KMS-11 (cell line): ENCODE data around the gene MUS81.

Source experiments
- H2AFZ ChIP-seq: fragments of 200-600 bp; sonication (generic); 2 replicates; pipeline ENCODE4 v1.6.1; 2016; ENCODE audit warnings: antibody characterized with exemption, mixed run types, low read depth
- H3K27ac ChIP-seq: fragments of 200-600 bp; sonication (generic); 2 replicates; pipeline ENCODE4 v1.6.1; 2016; ENCODE audit warnings: mild to moderate bottlenecking, mixed run types
- H3K27me3 ChIP-seq: fragments of 200-600 bp; sonication (generic); 2 replicates; pipeline ENCODE4 v1.6.1; 2017; ENCODE audit warnings: mild to moderate bottlenecking, low read depth, mixed run types, moderate library complexity; ENCODE audit not compliant: insufficient read depth
- H3K36me3 ChIP-seq: fragments of 200-600 bp; sonication (generic); 2 replicates; pipeline ENCODE4 v1.6.1; 2017; ENCODE audit warnings: mild to moderate bottlenecking, mixed run types; ENCODE audit not compliant: insufficient read depth
- H3K4me1 ChIP-seq: fragments of 200-600 bp; sonication (generic); 2 replicates; pipeline ENCODE4 v1.6.1; 2016; ENCODE audit warnings: mild to moderate bottlenecking, low read depth, mixed run types; ENCODE audit not compliant: poor library complexity, severe bottlenecking
- H3K4me2 ChIP-seq: fragments of 200-600 bp; sonication (generic); 2 replicates; pipeline ENCODE4 v1.7.0; 2016; ENCODE audit warnings: mild to moderate bottlenecking, mixed run types
- H3K4me3 ChIP-seq: fragments of 200-600 bp; sonication (generic); IDR thresholded peaks from 2 replicates; pipeline ENCODE4 v1.6.1; 2017; ENCODE audit warnings: low read depth, low read length, mixed read lengths; ENCODE audit not compliant: insufficient read depth
- H3K79me2 ChIP-seq: fragments of 200-600 bp; sonication (generic); 2 replicates; pipeline ENCODE4 v1.6.1; 2016; ENCODE audit warnings: low read depth, mixed run types; ENCODE audit not compliant: insufficient read depth
- H3K9ac ChIP-seq: fragments of 200-600 bp; sonication (generic); 2 replicates; pipeline ENCODE4 v1.6.1; 2016; ENCODE audit warnings: mild to moderate bottlenecking, mixed run types
- H4K20me1 ChIP-seq: fragments of 200-600 bp; sonication (generic); 2 replicates; pipeline ENCODE4 v1.6.1; 2016; ENCODE audit warnings: mild to moderate bottlenecking, mixed run types; ENCODE audit not compliant: insufficient read depth
- TF ChIP-seq, protein P1 (sequence below): fragments of 200-600 bp; sonication (generic); conservative IDR thresholded peaks from 2 replicates; pipeline ENCODE4 v1.6.1; 2017; ENCODE audit warnings: low read depth, mild to moderate bottlenecking, antibody characterized with exemption, low read length, moderate library complexity, mixed read lengths

MUS81 gene

DNA sequence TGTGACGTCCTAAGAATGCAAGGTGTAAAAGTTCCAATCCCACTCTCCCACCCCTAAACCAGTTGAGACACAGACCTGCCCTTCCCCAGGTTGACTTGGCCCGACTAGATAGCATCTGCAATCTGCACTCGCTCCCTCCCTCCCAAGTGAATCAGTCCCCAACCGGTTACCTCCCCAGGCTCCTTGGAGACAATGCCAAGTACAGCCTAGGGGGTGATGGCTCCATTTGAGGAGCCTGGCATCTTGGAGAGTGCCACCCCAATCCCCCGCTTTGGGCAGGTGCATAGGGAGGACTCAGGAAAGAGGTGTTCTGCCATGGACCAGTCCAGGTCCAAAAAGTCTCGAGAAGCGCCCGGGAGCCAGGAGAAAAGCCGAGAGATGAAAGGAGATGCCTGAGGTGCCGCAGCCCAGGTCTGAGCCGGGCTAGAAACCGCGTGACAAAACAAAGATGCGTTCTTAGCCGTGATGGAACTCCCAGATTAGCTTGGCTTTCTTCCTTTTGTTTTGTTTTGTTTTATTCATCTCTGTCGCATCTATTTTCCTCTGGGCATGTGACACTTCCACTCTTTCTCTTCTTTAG, 45.2 kb upstream of the MUS81 start:
- TF ChIP-seq, protein P1, sequence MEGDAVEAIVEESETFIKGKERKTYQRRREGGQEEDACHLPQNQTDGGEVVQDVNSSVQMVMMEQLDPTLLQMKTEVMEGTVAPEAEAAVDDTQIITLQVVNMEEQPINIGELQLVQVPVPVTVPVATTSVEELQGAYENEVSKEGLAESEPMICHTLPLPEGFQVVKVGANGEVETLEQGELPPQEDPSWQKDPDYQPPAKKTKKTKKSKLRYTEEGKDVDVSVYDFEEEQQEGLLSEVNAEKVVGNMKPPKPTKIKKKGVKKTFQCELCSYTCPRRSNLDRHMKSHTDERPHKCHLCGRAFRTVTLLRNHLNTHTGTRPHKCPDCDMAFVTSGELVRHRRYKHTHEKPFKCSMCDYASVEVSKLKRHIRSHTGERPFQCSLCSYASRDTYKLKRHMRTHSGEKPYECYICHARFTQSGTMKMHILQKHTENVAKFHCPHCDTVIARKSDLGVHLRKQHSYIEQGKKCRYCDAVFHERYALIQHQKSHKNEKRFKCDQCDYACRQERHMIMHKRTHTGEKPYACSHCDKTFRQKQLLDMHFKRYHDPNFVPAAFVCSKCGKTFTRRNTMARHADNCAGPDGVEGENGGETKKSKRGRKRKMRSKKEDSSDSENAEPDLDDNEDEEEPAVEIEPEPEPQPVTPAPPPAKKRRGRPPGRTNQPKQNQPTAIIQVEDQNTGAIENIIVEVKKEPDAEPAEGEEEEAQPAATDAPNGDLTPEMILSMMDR, result no peak
- Histone ChIP-seq H4K20me1 (no peaks in the 10 kb centered on the region), H3K27me3 (no peaks in the 10 kb centered on the region), H3K9ac (no peak overlapping the region), H3K4me2 (no peak overlapping the region), H3K79me2 (no peaks in the 10 kb centered on the region), H3K36me3 (no peaks in the 10 kb centered on the region), H3K4me3 (no peak overlapping the region), H3K27ac (no peak overlapping the region), H3K4me1 (peaks cover 17% of the 10 kb centered on the region), H2AFZ (no peak overlapping the region)

DNA sequence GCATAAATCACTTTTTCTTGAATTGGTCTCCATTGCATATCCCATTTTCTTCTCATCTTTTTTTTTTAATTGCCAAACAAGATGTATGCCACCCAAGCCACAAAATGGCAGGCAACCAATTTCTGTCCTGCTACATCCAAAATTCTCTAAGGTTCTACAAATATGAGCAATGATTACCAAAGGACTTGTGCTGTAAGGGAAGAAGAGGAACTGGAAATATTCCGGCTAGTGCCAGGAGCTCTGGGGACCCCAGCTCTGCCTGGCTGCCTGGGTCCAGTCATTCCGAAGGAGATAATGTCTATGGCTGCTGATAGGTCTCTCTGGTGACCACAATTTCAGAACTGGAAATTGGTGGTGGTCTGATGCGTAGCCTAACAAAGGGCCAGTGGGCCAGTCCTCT, 43.5 kb upstream of the MUS81 start:
- Histone ChIP-seq H3K9ac (no peak overlapping the region), H3K79me2 (no peaks in the 10 kb centered on the region), H3K4me3 (no peak overlapping the region), H3K4me2 (no peak overlapping the region), H3K4me1 (peaks cover 17% of the 10 kb centered on the region), H4K20me1 (no peaks in the 10 kb centered on the region), H3K36me3 (no peaks in the 10 kb centered on the region), H3K27me3 (no peaks in the 10 kb centered on the region), H3K27ac (no peak overlapping the region), H2AFZ (no peak overlapping the region)
- TF ChIP-seq, protein P1, result no peak

DNA sequence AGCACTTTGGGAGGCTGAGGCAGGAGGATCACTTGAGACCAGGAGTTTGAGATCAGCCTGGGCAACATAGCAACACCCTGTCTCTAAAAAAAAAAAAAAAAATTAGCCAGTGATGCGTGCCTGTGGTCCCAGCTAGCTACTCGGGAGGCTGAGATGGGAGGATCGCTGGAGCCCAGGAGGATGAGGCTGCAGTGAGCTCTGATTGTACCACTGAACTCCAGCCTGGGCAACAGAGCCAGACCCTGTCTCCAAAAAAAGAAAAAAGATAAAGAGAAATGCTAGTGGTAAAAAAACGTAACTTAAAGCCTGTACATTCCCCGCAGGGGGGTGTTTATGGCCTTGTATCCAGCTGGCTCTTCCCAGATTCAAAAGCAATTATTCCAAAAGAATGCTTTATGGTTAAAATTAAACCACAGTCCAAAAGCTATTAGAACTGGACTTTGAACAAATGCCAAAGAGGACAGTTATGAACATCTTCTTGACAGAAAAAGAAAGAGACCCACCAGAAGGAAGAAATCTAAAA, 42.9 kb upstream of the MUS81 start:
- Histone ChIP-seq H2AFZ (peak overlapping the region; percentile 98), H3K9ac (peak overlapping the region; percentile 71), H3K4me1 (peaks cover 17% of the 10 kb centered on the region), H4K20me1 (no peaks in the 10 kb centered on the region), H3K27ac (peak overlapping the region; percentile 65; the same call in 1 of the 2 replicates), H3K36me3 (no peaks in the 10 kb centered on the region), H3K27me3 (no peaks in the 10 kb centered on the region), H3K4me3 (no peak overlapping the region), H3K79me2 (no peaks in the 10 kb centered on the region), H3K4me2 (peak overlapping the region; percentile 66)
- TF ChIP-seq, protein P1, result no peak

DNA sequence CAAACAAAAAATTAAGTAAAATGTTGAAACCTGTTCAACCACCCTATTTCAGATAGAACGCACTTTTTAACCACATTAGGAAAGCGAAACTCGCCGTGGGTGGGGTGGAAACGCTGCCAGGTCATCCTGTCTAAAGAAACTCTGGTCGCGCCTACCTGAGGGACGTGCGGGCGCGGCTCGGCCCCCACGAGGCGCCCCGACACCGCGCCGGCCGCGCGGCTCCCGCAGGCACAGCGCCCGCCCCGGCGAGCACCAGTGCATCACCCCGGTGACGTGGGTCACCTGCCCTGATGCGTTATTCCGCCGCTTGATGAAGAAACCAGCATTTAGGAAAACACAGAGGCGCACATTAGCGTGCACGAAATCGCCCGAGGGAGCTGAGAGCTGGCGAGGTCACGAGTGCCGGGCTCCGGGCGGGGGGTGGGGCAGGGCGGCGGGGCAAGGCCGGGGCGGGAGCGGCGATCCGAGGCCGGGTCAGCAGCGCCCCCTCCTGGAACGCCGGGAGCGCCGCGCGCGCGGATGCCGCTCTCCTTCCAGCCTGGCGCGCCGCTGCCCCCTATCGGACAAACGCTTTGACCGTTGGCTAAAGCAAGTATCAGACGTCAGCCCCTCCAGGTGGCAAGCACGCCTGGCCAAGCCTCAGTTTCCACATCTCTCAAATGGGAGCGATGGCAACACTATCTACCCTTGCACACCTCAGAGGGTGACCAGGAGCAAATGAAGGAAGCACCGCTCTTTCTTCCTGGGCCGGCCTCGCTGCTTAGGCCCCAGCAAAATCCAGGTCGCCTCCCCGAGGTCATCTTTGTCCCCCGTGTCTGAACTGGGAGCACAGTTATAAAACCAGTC, 42.2 kb upstream of the MUS81 start:
- H3K27ac ChIP-seq, result peak overlapping the region; percentile 65
- peak overlapping the region; percentile 98 for H2AFZ ChIP-seq
- TF ChIP-seq, protein P1, result peak; percentile 91
- H3K36me3 ChIP-seq, result no peaks in the 10 kb centered on the region
- peak overlapping the region; percentile 66 for H3K4me2 ChIP-seq
- H3K27me3 ChIP-seq, result no peaks in the 10 kb centered on the region
- H4K20me1 ChIP-seq, result no peaks in the 10 kb centered on the region
- H3K9ac ChIP-seq, result peak overlapping the region; percentile 71
- no peak overlapping the region for H3K4me3 ChIP-seq
- H3K4me1 ChIP-seq, result peaks cover 17% of the 10 kb centered on the region
- no peaks in the 10 kb centered on the region for H3K79me2 ChIP-seq
